HG03280 (cell line): ENCODE measurements around the gene PLA2G2C.
"Not testable (repeated sequence)": the region's sequence is repeated elsewhere in the genome, so short reads cannot be mapped to it uniquely, and the experiment has no call there.

ENCODE experiments used
- ATAC-seq: cut with Tn5 transposase; IDR thresholded peaks from one replicate; pipeline ENCODE4 v1.9.1; 2021; ENCODE audit warnings: mild to moderate bottlenecking, moderate library complexity; ENCODE audit not compliant: unreplicated experiment

Gene PLA2G2C

DNA sequence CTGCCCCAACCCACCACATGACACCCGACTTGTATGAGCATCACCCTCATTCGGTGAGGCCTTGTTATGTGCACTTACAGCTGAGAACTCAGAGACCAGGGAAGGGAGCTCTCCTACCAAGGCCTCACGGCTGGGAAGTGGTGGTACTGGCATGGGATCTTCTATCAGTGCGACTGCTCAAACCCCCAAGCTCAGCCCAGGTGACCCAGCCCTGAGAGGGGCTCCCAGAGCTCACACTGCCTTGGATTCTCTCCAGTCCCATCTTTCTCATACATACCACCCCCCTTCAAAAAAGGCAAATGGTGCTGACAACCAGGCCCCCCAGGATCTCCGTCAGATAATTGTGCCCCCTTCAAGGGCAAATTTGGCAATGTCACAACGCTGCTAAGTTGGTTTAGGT, 48.0 kb downstream of the PLA2G2C start:
- ATAC-seq: no peak

DNA sequence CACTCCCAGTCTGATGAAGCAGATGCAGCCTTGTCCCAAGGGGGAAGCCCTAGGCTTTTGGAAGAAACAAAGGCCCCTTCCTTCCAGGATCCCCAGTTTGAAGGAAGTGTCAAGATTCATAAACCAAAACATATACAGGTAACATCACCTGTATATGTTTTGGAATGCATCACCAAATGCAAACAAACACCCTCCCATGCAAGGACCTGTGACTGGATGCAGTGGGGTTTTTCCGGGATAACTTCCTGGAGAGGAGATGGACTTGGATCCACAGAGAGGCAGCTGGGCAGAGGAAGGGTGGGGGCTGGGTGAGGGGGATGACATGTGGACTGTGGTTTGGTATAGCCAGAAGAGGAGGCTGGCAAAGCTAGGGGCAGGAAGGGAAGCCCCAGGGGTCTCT, 48.7 kb downstream of the PLA2G2C start:
- no peak for ATAC-seq

- ATAC-seq: no peak
Measured at GRCh38 chr1:20137055-20137454, 49.3 kb downstream of the PLA2G2C start.

DNA sequence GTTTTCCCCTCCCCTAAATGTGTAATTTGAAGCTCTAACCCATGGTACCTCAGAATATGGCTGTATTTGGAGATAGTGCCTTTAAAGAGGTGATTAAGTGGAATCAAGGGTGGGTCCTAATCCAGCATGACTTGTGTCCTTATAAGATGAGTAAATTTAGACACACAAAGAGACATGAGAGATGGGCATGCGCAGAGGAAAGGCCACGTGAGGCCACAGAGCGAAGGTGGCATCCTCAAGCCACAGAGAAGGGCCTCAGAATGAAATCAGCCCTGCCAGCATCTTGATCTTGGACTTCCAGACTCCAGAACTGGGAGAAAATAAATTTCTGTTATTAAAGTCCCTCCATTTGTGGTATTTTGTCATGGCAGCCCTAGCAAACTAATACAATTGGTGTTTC, 50.1 kb downstream of the PLA2G2C start:
- ATAC-seq: no peak

- no peak for ATAC-seq
Measured at GRCh38 chr1:20134995-20135394, 51.3 kb downstream of the PLA2G2C start.

- not testable (repeated sequence) for ATAC-seq
Measured at GRCh38 chr1:20130518-20130917, 55.8 kb downstream of the PLA2G2C start.

GRCh38 chr1:20126806-20127440, 59.4 kb downstream of the PLA2G2C start:
- no peak for ATAC-seq

- ATAC-seq: peak; percentile 50
Measured at GRCh38 chr1:20126041-20126805, 60.1 kb downstream of the PLA2G2C start.

DNA sequence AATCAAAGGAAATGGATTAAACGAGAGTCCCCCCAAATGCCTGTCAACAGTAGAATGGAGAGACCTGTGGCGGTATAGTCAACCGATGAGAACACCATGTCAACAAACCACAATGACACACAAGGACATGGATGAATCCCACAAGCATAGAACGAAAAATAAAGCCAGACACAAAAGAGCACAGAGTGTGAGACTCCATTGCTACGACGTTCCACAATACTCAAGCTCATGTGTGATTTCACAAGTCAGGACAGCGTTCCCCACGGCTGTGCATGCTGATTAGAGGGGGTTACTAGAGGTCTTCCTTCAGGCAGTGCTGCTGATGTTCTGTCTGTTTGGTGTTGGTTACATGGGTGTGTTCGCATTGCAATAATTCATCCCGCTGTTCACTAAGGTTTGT, 61.2 kb downstream of the PLA2G2C start:
- ATAC-seq: no peak

DNA sequence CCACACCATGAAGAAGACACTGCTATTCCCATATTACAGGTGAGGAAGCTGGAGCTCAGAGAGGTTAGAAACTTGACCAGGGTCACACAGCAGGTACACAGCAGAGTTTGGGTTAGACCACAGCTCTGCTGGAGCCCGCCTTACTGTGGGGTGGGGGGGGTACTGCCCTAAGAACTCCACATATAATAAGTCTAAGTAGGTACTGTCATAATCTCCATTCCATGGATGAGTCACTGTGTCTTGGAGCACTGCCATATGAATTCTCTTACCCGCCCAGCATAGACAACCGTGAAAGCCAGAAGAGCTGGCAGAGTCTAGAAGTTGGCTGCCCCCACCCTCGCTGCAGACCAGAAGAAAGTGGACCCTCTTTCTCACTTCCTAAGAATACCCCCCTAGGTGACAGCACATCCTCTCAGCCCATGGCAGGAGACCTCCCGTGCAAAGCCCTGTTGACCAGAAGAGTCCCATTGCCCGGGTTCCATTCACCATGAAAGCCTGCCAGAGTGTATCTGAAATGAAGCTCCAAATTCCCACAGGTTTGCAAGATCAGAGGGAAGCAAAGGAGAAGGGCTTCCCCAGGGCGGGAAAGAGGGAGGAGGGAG, 61.8 kb downstream of the PLA2G2C start:
- ATAC-seq: no peak

DNA sequence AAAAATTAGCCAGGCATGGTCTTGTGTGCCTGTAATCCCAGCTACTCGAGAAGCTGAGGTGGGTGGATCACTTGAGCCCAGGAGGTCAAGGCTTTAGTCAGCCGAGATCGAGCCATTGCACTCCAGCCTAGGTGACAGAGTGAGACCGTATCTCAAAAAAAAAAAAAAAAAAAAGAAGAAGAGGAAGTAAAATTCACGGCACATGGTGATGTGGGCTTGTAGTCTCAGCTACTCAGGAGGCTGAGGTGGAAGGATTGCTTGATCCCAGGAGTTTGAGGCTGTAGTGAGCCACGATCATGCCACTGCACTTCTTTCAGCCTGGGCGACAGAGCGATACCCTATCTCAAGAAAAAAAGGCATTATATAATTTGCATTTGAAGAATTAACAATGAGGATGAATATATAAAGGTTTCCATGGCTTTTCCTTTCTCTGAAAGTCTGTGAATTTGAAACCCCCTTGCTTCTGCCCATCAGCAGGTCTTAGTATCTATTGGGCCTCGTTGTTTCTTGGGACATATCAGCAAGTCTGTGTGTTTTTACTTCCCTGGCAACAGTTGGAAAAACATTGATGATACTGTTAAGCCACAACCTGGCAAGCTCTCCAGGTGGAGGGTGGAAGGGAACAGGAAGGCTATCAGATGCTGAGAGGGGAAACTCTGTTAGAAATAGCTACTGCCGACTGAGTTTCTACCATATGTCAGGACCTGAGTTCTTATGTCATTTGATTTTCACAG, 62.4 kb downstream of the PLA2G2C start:
- ATAC-seq: no peak

- ATAC-seq: no peak
Measured at GRCh38 chr1:20120796-20121195, 65.5 kb downstream of the PLA2G2C start.

GRCh38 chr1:20119347-20119746, 67.0 kb downstream of the PLA2G2C start, which contains the start of gene PLA2G2D:
Gene PLA2G2D (minus strand): TSS chr1:20119536. CDS start chr1:20119498, 38 bp downstream.
- no peak for ATAC-seq

DNA sequence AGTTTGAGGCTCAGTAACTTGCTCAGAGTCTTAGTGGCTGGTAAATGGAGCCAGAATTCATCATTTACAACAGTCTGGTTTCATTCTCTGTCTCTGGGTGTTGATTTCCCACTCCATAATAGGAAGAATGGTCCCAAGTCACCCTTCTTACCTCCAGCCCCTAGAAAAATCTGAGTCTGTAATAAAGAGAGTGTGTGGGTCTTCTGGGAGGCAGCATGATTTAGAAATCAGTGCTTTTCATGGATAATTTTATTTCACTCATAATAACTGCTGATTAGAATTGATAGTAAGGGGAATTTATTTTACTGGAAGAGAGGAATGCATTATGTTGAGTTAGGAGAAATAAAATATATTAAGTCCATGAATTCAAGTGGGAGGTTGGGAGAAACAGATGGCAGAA, 69.1 kb downstream of the PLA2G2C start:
- ATAC-seq: no peak

DNA sequence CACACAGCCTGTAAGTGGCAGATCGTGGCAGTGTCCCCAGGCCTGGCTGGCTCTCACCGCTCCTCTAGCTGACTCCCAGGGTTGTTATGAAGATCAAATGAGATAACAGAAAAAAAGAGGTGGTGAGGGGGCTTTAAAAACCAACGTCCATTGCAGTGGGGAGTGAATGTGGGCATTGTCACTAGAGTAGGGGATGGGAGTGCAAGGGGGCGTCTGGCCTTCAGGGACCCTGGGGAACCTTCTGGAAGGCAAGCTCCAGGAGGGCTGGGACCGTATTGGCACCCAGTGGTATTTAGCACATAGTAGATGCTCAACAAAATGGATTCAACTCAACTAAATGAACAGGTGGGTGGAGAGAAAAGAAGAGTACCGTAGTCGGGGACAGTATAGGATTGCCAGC, 70.4 kb downstream of the PLA2G2C start:
- ATAC-seq: no peak

DNA sequence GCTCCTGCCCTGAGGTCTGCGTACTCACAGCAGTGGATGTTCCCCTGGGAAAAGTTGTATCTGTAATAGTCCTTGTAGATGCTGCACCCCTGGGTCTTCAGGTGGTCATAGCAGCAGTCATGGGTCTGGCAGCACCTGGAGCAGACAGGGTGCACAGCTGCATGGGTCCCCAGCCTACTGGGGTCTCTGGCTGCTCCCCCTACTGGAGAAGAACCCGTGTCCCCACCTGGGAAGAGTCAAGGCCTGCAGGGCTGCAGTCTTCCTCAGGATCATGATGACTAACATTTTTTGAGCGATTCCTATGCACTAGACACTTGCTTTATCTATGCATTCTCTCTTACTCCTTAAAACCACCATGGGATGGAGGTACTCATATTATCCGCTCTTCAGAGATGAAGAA, 70.8 kb downstream of the PLA2G2C start:
- ATAC-seq: no peak

DNA sequence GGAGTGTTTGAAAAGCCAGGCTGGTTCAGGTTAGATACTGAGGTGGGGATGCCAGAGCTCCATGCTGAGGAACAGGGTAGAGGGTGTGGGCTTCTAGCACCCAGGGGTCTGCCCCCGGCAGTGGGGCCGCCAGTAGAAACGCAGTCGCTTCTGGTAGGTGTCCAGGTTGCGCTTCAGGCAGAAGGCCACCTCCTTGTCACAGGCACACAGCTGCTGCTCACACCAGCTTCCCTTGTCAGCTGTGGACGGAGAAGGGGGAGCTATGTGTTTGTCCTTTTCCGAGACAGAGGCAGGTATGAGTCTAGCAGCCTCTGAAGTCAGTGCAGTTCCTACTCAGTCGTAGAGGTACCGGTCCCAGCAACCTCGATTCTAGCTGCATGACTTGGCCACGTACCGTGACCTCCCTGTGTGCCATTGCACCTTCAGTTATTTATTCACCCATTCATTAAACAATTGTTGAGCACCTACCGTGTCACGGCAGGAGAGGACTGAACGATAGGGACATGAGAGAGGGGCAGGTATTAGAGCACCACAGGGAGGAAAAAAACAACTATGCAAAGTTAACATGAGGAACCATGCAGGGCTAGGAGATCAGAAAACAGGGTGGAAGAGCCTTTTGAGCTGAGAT, 72.2 kb downstream of the PLA2G2C start:
- ATAC-seq: no peak
